GM18870 (cell line): Measurements from ENCODE around the gene HSBP1L1.
"Not testable (repeated sequence)": the region's sequence is repeated elsewhere in the genome, so short reads cannot be mapped to it uniquely, and the experiment has no call there.

Experiments
- ATAC-seq: cut with Tn5 transposase; IDR thresholded peaks from one replicate; pipeline ENCODE4 v1.9.1; 2021; ENCODE audit warnings: moderate library complexity; ENCODE audit not compliant: unreplicated experiment

HSBP1L1 gene

GRCh38 chr18:79983253-79983652, 18.8 kb downstream of the HSBP1L1 start:
- ATAC-seq: no peak

DNA sequence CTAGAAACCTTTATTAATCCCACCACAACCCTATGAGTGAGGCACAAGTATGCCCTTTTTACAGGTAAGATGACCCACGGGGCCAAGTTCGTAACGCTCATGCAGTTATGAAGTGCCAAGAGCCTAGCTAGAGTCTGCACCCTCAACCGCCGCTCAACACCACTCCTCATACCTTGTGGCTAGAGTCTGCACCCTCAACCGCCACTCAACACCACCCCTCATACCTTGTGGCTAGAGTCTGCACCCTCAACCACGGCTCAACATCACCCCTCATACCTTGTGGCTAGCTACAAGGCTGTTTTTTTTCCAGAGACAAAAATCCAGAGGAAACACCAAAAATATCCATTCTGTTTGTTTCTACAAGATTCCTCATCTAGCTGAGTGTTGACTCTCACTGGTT, 19.4 kb downstream of the HSBP1L1 start:
- no peak for ATAC-seq

GRCh38 chr18:79985172-79985571, 20.7 kb downstream of the HSBP1L1 start:
- ATAC-seq: no peak

DNA sequence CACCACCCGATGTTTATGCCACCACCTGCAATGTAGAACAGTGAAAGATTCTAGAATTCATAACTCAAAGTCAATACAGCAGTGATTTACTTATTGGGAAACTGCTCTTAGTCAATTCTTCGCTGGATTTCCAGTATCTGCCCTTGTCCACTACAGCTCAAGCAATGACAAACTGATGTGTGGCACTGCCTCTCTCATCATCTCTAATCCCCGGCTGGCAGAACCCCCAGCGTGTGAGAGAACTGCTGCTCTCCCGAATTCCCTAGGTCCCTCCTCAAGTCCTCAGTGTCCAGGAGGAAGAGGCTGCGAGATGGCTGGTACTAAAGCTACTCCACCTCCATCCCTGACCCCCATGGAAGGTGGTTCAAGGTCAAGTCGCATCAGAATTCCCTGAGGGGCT, 22.3 kb downstream of the HSBP1L1 start:
- no peak for ATAC-seq

- ATAC-seq: no peak
These were observed 23.1 kb downstream of the HSBP1L1 start for GRCh38 chr18:79987566-79987965.

- ATAC-seq: peak; percentile 53
These were observed 23.6 kb downstream of the HSBP1L1 start for GRCh38 chr18:79988071-79988450.

- ATAC-seq: peak; percentile 84
These were observed 24.2 kb downstream of the HSBP1L1 start, which contains the start of gene TXNL4A for GRCh38 chr18:79988451-79989194. TXNL4A (minus strand) TSS chr18:79988563; CDS start chr18:79988392, 171 bp downstream.

GRCh38 chr18:79989195-79989497, 24.7 kb downstream of the HSBP1L1 start:
- ATAC-seq: no peak

DNA sequence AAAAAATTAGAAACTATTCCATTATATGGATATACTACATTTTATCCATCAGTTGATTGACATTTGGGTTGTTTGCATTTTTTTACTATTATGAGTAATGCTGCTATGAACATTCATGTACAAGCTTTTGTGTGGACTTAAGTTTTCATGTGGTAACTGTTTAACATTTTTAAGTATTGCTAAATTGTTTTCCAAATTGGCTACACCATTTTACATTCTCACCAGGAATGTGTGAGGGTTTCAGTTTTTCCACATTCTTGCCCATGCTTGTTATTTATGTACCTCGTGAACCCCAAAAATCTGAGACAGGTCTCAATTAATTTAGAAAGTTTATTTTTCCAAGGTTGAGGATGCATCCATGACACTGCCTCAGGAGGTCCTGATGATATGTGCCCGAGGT, 27.1 kb downstream of the HSBP1L1 start:
- no peak for ATAC-seq

DNA sequence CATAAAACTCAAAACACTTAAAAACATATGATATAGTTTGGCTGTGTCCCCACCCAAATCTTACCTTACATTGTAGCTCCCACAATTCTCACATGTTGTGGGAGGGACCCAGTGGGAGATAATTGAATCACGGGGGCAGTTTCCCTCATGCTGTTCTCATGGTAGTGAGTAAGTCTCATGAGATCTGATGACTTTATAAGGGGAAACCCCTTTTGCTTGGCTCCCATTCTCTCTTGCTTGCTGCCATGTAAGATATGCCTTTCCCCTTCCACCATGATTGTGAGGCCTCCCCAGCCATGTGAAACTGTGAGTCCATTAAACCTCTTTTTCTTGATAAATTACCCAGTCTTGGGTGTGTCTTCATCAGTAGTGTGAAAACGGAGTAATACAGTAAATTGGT, 35.3 kb downstream of the HSBP1L1 start:
- not testable (repeated sequence) for ATAC-seq

- ATAC-seq: no peak
These were observed 36.4 kb downstream of the HSBP1L1 start for GRCh38 chr18:80000877-80001276.

DNA sequence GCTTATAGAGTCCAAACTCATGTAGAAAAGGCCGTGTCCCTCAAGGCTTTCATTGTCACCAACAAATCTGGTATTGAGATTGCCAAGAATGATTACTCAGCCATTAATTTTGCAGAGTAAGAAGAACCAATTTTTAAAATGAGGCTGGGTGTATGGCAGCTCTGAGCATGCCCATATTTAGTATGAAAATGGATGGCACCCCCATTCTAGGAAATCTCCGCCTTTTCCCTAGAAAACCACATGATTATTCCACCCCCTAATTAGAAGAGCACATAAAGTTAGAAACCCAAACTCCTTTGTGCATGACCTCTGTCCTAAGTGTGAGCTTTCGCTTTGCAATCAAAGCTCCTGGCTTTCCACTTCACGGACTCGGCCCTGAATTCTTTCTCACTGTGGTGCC, 38.0 kb downstream of the HSBP1L1 start:
- no peak for ATAC-seq

GRCh38 chr18:80004600-80005342, 40.3 kb downstream of the HSBP1L1 start:
- ATAC-seq: no peak

GRCh38 chr18:80006724-80007123, 42.3 kb downstream of the HSBP1L1 start:
- no peak for ATAC-seq

DNA sequence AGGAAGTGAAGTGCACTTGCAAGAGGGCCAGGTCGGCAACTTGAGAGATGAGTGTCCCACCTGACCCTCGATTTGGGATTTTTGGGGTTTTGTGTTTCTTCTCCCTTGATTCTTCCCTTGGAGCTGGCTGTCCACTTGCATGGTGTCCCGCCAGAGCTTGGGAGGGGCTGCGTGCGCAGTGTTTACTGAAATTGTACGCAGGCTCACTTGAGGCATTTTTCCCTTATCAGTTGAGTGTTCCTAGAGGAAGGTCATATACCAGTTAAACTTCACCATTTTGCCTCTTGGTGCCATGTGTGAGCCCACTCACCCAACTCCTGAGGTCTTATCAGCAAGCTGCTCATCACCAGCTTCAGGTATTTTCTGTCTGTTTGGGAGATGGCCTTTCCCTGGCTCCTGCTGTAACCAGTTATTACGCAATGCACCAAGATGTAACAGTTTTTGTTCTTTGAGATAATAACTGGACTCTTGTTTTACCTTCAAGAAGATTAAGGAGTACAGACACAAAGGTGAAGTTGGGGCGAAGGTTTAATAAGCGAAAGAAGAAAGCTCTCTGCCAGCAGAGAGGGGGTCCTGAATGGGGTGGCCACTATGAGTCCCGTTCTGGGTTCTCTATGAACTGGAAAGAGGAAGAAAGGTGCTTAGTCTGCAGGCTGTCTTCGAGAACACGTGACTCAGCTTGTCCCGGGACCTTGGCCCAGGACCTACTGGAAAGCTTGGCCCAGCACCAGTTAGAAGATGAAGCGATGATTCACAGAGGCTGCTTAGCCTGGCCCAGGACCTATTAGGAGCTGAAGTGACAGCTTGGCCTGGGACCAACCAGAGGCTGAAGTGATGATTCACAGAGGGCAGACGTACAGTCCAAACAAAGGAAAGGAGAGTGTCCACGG, 45.5 kb downstream of the HSBP1L1 start:
- ATAC-seq: no peak

GRCh38 chr18:80010551-80010906, 46.1 kb downstream of the HSBP1L1 start:
- ATAC-seq: no peak

DNA sequence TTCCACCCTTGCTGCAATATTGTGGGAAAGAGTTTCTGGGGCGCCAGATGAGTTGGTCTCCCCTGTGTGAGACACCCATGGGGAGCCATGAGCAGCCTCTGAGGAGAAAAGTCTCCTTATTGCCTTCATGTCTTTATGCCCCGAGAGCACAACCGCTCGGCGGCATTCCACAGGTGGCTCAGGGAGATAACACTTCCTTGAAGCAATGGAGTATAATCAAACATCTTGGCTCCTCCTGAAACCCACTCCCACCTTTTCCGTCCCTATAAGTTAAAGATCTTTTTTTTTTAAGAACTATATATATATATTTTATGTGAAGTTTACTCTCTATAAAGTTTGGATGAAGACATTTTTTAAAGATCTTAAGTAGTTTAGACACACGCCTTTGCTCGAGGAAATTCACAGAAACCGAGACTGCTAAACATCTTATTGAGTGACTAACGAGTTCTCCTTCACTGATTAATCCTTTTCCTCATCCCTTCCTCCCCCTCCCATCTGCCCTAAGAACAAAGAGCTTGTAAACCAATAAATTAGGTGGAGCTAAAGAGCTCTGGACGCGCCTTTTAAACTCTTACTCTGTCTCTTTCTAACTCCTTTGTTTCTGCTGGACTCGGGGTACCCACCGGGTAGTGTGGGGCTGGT, 47.2 kb downstream of the HSBP1L1 start:
- ATAC-seq: not testable (repeated sequence)

DNA sequence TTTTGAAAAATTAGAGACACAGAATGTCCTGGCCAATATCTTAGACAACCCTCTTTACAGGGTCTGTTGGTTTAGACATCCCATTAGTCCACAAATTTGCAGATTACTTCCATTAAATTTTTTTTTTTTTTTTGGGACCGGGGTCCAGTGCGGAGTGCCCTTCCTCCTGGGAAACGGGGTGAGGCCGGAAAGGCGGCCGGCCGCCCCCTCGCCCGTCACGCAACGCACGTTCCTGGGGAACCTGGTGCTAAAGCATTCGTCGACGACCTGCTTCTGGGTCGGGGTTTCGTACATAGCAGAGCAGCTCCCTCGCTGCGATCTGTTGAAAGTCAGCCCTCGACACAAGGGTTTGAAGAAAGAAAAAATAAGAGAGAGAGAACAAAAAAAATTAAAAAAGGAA, 48.3 kb downstream of the HSBP1L1 start:
- ATAC-seq: no peak
